ENCODE measurements around the gene RABIF. TPM values are rescaled to one million over a fixed set of nuclear protein-coding genes. Genes with fewer than 3 reads are reported as not detected.
"Not testable (repeated sequence)": the region's sequence is repeated elsewhere in the genome, so short reads cannot be mapped to it uniquely, and the experiment has no call there.

Gene RABIF
- total RNA-seq, 4 donors from 2014 or later, result 2.9 to 4.5 (median 3.2) TPM

DNA sequence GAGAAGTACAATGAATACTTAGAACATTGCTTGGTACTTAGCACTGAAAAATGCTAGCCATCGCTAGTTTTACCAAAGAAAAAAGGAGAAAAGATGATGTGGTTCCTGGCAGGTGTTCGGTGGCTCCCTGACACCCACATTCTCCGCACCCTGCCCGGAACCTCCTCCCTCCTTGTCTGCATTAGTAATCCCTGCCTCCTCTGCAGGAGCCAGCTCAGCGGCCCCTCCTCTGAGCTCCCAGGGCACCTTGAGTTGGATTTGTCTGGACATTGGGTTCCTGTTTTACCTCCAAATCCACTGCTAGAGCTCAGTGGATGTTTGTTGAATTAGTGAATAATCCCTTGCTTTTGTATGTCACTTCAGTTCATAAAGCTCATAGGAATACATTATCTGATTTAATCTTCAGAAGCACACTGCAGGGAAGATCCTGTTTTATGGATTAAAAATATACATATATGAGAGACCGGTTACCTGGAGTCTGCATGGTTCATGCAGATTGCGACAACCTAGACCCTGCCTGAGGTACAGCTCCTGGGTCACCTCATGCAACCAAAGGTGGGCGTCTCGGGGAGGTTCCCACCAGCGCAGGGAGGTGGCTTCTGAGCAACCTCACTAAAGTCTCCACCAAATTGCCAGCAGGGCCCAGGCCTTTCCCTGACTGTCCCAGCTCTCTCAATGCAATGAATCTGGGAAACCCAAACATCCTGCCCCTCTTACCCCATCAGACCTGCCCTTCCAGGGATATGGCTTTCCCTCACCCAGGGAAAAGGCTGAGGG, 54.0 kb downstream of the RABIF start:
- DNase-seq (ENCODE audit: low spot score in 2 of 2), result no peak
- TF ChIP-seq EP300 (IDR thresholded peaks at IDR 0.05), result no peak
- TF ChIP-seq, protein P1, sequence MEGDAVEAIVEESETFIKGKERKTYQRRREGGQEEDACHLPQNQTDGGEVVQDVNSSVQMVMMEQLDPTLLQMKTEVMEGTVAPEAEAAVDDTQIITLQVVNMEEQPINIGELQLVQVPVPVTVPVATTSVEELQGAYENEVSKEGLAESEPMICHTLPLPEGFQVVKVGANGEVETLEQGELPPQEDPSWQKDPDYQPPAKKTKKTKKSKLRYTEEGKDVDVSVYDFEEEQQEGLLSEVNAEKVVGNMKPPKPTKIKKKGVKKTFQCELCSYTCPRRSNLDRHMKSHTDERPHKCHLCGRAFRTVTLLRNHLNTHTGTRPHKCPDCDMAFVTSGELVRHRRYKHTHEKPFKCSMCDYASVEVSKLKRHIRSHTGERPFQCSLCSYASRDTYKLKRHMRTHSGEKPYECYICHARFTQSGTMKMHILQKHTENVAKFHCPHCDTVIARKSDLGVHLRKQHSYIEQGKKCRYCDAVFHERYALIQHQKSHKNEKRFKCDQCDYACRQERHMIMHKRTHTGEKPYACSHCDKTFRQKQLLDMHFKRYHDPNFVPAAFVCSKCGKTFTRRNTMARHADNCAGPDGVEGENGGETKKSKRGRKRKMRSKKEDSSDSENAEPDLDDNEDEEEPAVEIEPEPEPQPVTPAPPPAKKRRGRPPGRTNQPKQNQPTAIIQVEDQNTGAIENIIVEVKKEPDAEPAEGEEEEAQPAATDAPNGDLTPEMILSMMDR (IDR thresholded peaks at IDR 0.05), result no peak
- TF ChIP-seq POLR2A (IDR thresholded peaks at IDR 0.05), result no peak
- no peak overlapping the region for H3K27ac ChIP-seq
- H3K27me3 ChIP-seq, result peaks cover 0 to 3% of the 10 kb centered on the region in 2 donors
- H3K4me3 ChIP-seq, result no peak overlapping the region
- 77 to 86% methylated on average over 10 of the region's 10 CpGs for WGBS, 2 donors
- H3K4me1 ChIP-seq, result no peaks in the 10 kb centered on the region
- no peaks in the 10 kb centered on the region for H3K9me3 ChIP-seq
- H3K36me3 ChIP-seq, result no peaks in the 10 kb centered on the region

DNA sequence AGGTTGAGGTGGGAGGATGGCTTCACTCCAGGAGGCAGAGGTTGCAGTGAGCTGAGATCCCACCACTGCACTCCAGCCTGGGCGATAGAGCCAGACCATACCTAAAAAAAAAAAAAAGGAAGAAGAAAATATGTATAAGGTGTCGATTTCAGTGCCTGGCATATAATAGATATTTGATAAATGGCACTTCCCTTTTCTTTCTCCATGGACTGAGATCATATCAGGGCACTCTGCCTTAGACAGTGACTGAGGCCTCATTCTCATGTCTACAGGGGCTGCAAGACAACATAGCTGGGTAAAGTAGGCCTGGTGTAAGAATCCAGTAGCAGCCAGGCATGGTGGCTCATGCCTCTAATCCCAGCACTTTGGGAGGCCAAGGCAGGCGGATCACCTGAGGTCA, 57.0 kb downstream of the RABIF start:
- Histone ChIP-seq H3K27ac (no peak overlapping the region), H3K4me1 (no peaks in the 10 kb centered on the region), H3K27me3 (peaks cover 0 to 3% of the 10 kb centered on the region in 2 donors), H3K36me3 (no peaks in the 10 kb centered on the region), H3K9me3 (no peaks in the 10 kb centered on the region), H3K4me3 (no peak overlapping the region)
- no peak for DNase-seq (ENCODE audit: low spot score in 2 of 2)
- 83 to 87% methylated on average over 3 of the region's 3 CpGs for WGBS, 2 donors
- TF ChIP-seq POLR2A (IDR thresholded peaks at IDR 0.05), result no peak
- no peak for TF ChIP-seq EP300 (IDR thresholded peaks at IDR 0.05)
- TF ChIP-seq, protein P1 (IDR thresholded peaks at IDR 0.05), result no peak

DNA sequence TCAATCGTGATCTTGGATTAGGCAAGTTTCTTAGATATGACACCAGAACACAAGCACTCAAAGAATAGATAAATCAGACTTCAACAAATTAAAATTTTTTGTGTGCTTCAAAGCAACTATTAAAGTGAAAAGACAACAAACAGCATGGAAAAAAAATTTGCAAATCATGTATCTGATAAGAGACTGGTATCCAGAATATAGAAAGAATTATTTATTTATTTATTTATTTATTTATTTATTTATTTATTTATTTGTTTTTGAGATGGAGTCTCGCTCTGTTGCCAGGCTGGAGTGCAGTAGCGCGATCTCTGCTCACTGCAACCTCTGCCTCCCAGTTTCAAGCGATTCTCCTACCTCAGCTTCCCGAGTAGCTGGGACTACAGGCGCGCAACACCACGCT, 59.7 kb downstream of the RABIF start:
- H3K36me3 ChIP-seq; H3K4me3 ChIP-seq; H3K4me1 ChIP-seq; H3K9me3 ChIP-seq; H3K27me3 ChIP-seq; DNase-seq (ENCODE audit: low spot score in 2 of 2); H3K27ac ChIP-seq: not testable (repeated sequence)
- WGBS, 2 donors, result 95 to 98% methylated on average over 9 of the region's 9 CpGs

Small RNA genes within 50 kb of the gene (small RNA-seq; reads per million reads assigned to genes)
- not detected for gene RF00019

Other genes with a start within 250 kb of the RABIF start
- gene SYT2, start 178.7 kb downstream of the RABIF start, total RNA-seq, result under 1 TPM in 1 of 4 donors, not detected in 3; under 0.01 TPM
- gene KDM5B, start 80.7 kb downstream of the RABIF start, total RNA-seq, result 10 to 100 TPM; 39.8 to 61.5 (median 41.2) TPM
- gene PCAT6, start 78.2 kb downstream of the RABIF start, total RNA-seq, result not detected
- 10 to 100 TPM; 15.3 to 23.4 (median 20.8) TPM for gene KLHL12, start 38.1 kb upstream of the RABIF start, total RNA-seq
- gene ADIPOR1, start 69.2 kb upstream of the RABIF start, total RNA-seq, result 10 to 100 TPM; 68.6 to 95.1 (median 80.1) TPM
- 10 to 100 TPM; 36.6 to 48.9 (median 42.2) TPM for gene CYB5R1, start 78.1 kb upstream of the RABIF start, total RNA-seq
- gene TMEM183A, start 118.2 kb upstream of the RABIF start, total RNA-seq, result 10 to 100 TPM; 64.3 to 80.6 (median 74.7) TPM
- 10 to 100 TPM in 1 of 4 donors, under 1 TPM in 3; under 0.01 to 24.6 (median 0.30) TPM for gene PPFIA4, start 137.3 kb upstream of the RABIF start, total RNA-seq
- not detected for gene MYOG, start 196.9 kb upstream of the RABIF start, total RNA-seq
- gene ADORA1, start 238.6 kb upstream of the RABIF start, total RNA-seq, result 1 to 10 TPM in 2 of 4 donors, under 1 TPM in 2; 0.30 to 2.2 (median 0.96) TPM

Data from tibial nerve (tissue), 4 donors.